ENCODE results near the gene MPRIP.

Gene MPRIP

GRCh38 chr17:17117923-17118322 lies 75.7 kb downstream of the MPRIP start:
- in situ Hi-C loops (cut with HindIII; ENCODE audit: low sequenced_read_pairs) = no loop called here
- no peak for DNase-seq (ENCODE audit: low read depth, low spot score)
- no peak for TF ChIP-seq CTCF (IDR thresholded peaks at IDR 0.05; ENCODE audit: low read depth, low read length)
- no peak overlapping the region for H3K4me3 ChIP-seq (ENCODE audit: low read depth, low read length)

- DNase-seq (ENCODE audit: low read depth, low spot score) = no peak
- no peak for TF ChIP-seq CTCF (IDR thresholded peaks at IDR 0.05; ENCODE audit: low read depth, low read length)
Observed at GRCh38 chr17:17118399-17118798, 76.1 kb downstream of the MPRIP start.

GRCh38 chr17:17119106-17119505 lies 76.8 kb downstream of the MPRIP start:
- in situ Hi-C loops (cut with HindIII; ENCODE audit: low sequenced_read_pairs) = no loop called here
- DNase-seq (ENCODE audit: low read depth, low spot score) = no peak
- no peak overlapping the region for H3K4me3 ChIP-seq (ENCODE audit: low read depth, low read length)
- no peak for TF ChIP-seq CTCF (IDR thresholded peaks at IDR 0.05; ENCODE audit: low read depth, low read length)

More at GRCh38 chr17:17118399-17118798, 76.1 kb downstream of the MPRIP start:
- in situ Hi-C loops (cut with HindIII; ENCODE audit: low sequenced_read_pairs) = no loop called here
- no peak overlapping the region for H3K4me3 ChIP-seq (ENCODE audit: low read depth, low read length)

GRCh38 chr17:17119533-17119932 lies 77.3 kb downstream of the MPRIP start:
- H3K4me3 ChIP-seq (ENCODE audit: low read depth, low read length) = no peak overlapping the region
- DNase-seq (ENCODE audit: low read depth, low spot score) = peak; percentile 44
- no peak for TF ChIP-seq CTCF (IDR thresholded peaks at IDR 0.05; ENCODE audit: low read depth, low read length)
- in situ Hi-C loops (cut with HindIII; ENCODE audit: low sequenced_read_pairs) = no loop called here

GRCh38 chr17:17120294-17120693 lies 78.0 kb downstream of the MPRIP start:
- no peak overlapping the region for H3K4me3 ChIP-seq (ENCODE audit: low read depth, low read length)
- no peak for DNase-seq (ENCODE audit: low read depth, low spot score)
- in situ Hi-C loops (cut with HindIII; ENCODE audit: low sequenced_read_pairs) = no loop called here
- no peak for TF ChIP-seq CTCF (IDR thresholded peaks at IDR 0.05; ENCODE audit: low read depth, low read length)

GRCh38 chr17:17120701-17121100 lies 78.4 kb downstream of the MPRIP start:
- no peak overlapping the region for H3K4me3 ChIP-seq (ENCODE audit: low read depth, low read length)
- in situ Hi-C loops (cut with HindIII; ENCODE audit: low sequenced_read_pairs) = no loop called here
- TF ChIP-seq CTCF (IDR thresholded peaks at IDR 0.05; ENCODE audit: low read depth, low read length) = no peak
- no peak for DNase-seq (ENCODE audit: low read depth, low spot score)

GRCh38 chr17:17121162-17121561 lies 78.9 kb downstream of the MPRIP start:
- in situ Hi-C loops (cut with HindIII; ENCODE audit: low sequenced_read_pairs) = no loop called here
- H3K4me3 ChIP-seq (ENCODE audit: low read depth, low read length) = no peak overlapping the region
- no peak for TF ChIP-seq CTCF (IDR thresholded peaks at IDR 0.05; ENCODE audit: low read depth, low read length)
- DNase-seq (ENCODE audit: low read depth, low spot score) = no peak

All from astrocyte of the spinal cord (primary cell).